ENCODE data around the gene BRD8. TPM values are rescaled to one million over a fixed set of nuclear protein-coding genes. Genes with fewer than 3 reads are reported as not detected.

The BRD8 gene
- total and polyA plus RNA-seq, 10 of the 15 experiments (the other 5 are each of a cell fraction or from before 2014, with no cell fraction given), result 28.1 to 78.5 (median 44.5) TPM

GRCh38 chr5:138139781-138140090 lies 38.7 kb downstream of the BRD8 start:
- no peaks in the 10 kb centered on the region for H3K27me3 ChIP-seq (replicated peaks in 1 of 2; ENCODE audit: control insufficient read depth in 2 of 2, insufficient read depth in 2 of 2, low read length in 1 of 2)
- TF ChIP-seq PML (IDR thresholded peaks at IDR 0.05; ENCODE audit: low read length) (no peak), RCOR1 (conservative IDR thresholded peaks at IDR 0.05; ENCODE audit: low read depth, low read length) (no peak), SMC3 (IDR thresholded peaks at IDR 0.05; ENCODE audit: borderline replicate concordance, low read length) (no peak), EGR1 (IDR thresholded peaks at IDR 0.05; ENCODE audit: borderline replicate concordance in 1 of 2, low read depth in 2 of 2, low read length in 2 of 2) (no peak), RBBP5 (conservative IDR thresholded peaks at IDR 0.05) (no peak), RUNX3 (IDR thresholded peaks at IDR 0.05; ENCODE audit: low read length) (no peak), WRNIP1 (IDR thresholded peaks at IDR 0.05; ENCODE audit: borderline replicate concordance, low read depth, low read length) (no peak), ZNF207 (IDR thresholded peaks at IDR 0.05; ENCODE audit: borderline replicate concordance) (no peak), BMI1 (IDR thresholded peaks at IDR 0.05; ENCODE audit: borderline replicate concordance) (no peak), NR2C1 (IDR thresholded peaks at IDR 0.05) (no peak), BCLAF1 (IDR thresholded peaks at IDR 0.05) (no peak), NFYB (IDR thresholded peaks at IDR 0.05; ENCODE audit: insufficient read depth, low read depth, low read length) (no peak)
- no peak for FAIRE-seq
- peak overlapping the region; percentile 87 for H2AFZ ChIP-seq (ENCODE audit: control insufficient read depth, low read depth, low read length)
- in situ Hi-C loops (cut with MboI), result loop anchor here (10.0 kb wide), 3 partner anchors 55 to 475 kb away; partner anchors contain the start of gene WNT8A
- no peak for DNase-seq (ENCODE audit: low read depth, low spot score)
- H3K9ac ChIP-seq (ENCODE audit: control insufficient read depth, insufficient read depth, low read length), result no peak overlapping the region
- no peak for ATAC-seq
- CTCF ChIA-PET, result interaction anchor here (0.6 to 1.9 kb wide), 3 partner anchors 62 to 990 kb away, joined by 3 to 8 read pairs (median 8); no protein-coding TSS in a partner anchor
- H3K4me3 ChIP-seq, result no peak overlapping the region
- BruUV-seq (replicated peaks), result no TSS peak
- peak overlapping the region; percentile 68; the same call in 1 of the 2 replicates for H3K4me2 ChIP-seq (ENCODE audit: control insufficient read depth, insufficient read depth)
- no peaks in the 10 kb centered on the region for H4K20me1 ChIP-seq (ENCODE audit: control insufficient read depth, insufficient read depth)
- SMC1A ChIA-PET (ENCODE audit: uncharacterized antibody, unreplicated experiment), result interaction anchor here (0.7 to 1.3 kb wide), 2 partner anchors 9 to 58 kb away, joined by 3 to 5 read pairs; no protein-coding TSS in a partner anchor
- no peaks in the 10 kb centered on the region for H3K36me3 ChIP-seq (ENCODE audit: control insufficient read depth in 2 of 2, insufficient read depth in 2 of 2, low read length in 1 of 2)
- H3K27ac ChIP-seq (ENCODE audit: control insufficient read depth, insufficient read depth), result no peak overlapping the region
- H3K9me3 ChIP-seq (replicated peaks; ENCODE audit: control insufficient read depth, insufficient read depth, low read length), result no peaks in the 10 kb centered on the region
- intact Hi-C loops (cut with micrococcal nuclease; ENCODE audit: unreplicated experiment), result loop anchor here (10.0 kb wide), 1 partner anchor 515 kb away; no protein-coding TSS in a partner anchor
- RAD21 ChIA-PET (ENCODE audit: unreplicated experiment), result interaction anchor here (1.2 to 1.4 kb wide), 2 partner anchors 62 to 361 kb away, joined by 3 to 4 read pairs; no protein-coding TSS in a partner anchor
- POLR2A ChIA-PET, result no interaction called here
- no peaks in the 10 kb centered on the region for H3K4me1 ChIP-seq (ENCODE audit: control insufficient read depth, insufficient read depth, low read length)
- H3K79me2 ChIP-seq (ENCODE audit: control insufficient read depth, insufficient read depth, low read length), result no peaks in the 10 kb centered on the region
- 36% methylated on average over 3 of the region's 3 CpGs for WGBS (ENCODE audit: insufficient coverage, insufficient replicate concordance, low lambda C conversion rate, missing lambda C conversion rate)
